ENCODE data around the gene DLGAP1.

The DLGAP1 gene

DNA sequence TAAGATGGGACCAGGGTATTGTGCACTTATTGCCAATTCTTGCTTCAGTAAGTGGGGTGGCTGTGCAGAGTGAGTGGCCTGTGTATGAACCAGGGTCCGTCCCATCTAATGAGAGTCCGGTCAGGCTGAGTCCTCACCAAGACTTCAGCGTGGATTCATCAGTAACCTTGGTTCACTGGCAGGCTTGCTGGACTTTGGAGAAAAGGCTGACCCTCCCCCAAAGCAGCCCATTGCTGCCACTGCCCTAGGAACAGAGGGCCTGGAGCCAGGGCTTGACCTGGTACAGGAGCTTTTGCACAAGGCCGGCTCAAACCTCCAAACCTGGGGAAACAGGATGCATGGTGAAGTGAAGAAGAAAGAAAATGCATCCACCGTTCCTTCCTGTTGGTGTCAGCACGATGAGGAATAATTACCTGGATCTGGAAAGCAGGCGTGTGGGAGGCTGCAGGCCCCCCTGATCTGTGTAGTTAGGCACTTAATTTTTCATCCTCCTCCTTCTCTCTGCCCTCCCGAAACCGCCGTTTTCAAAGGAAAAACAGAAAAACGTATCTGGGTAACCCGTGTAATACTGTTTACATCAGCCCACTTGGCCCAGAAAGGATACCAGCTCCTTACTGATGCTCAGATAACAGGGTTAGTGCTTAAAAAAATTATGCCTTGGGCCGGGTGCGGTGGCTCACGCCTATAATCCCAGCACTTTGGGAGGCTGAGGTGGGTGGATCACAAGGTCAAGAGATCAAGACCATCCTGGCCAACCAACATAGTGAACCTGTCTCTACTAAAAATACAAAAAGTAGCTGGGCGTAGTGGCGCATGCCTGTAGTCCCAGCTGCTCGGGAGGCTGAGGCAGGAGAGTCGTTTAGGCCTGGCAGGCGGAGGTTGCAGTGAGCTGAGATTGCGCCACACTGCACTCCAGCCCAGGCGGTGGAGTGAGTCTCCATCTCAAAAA, 857.4 kb downstream of the DLGAP1 start:
- ChIA-PET CTCF (interaction anchor here (0.6 to 5.3 kb wide), 5 partner anchors 12 to 275 kb away, joined by 3 to 65 read pairs (median 5); no protein-coding TSS in a partner anchor), POLR2A (no interaction called here)
- H3K4me3 ChIP-seq (ENCODE audit: low read depth, low read length): no peak overlapping the region

GRCh38 chr18:3596637-3597384, 858.3 kb downstream of the DLGAP1 start:
- no peak overlapping the region for H3K4me3 ChIP-seq (ENCODE audit: low read depth, low read length)

More for the DNA sequence above, 857.4 kb downstream of the DLGAP1 start:
- no peak for TF ChIP-seq ZNF202 (tag by site-specific recombination; IDR thresholded peaks at IDR 0.05; ENCODE audit: borderline replicate concordance)
- TF ChIP-seq, protein P1, sequence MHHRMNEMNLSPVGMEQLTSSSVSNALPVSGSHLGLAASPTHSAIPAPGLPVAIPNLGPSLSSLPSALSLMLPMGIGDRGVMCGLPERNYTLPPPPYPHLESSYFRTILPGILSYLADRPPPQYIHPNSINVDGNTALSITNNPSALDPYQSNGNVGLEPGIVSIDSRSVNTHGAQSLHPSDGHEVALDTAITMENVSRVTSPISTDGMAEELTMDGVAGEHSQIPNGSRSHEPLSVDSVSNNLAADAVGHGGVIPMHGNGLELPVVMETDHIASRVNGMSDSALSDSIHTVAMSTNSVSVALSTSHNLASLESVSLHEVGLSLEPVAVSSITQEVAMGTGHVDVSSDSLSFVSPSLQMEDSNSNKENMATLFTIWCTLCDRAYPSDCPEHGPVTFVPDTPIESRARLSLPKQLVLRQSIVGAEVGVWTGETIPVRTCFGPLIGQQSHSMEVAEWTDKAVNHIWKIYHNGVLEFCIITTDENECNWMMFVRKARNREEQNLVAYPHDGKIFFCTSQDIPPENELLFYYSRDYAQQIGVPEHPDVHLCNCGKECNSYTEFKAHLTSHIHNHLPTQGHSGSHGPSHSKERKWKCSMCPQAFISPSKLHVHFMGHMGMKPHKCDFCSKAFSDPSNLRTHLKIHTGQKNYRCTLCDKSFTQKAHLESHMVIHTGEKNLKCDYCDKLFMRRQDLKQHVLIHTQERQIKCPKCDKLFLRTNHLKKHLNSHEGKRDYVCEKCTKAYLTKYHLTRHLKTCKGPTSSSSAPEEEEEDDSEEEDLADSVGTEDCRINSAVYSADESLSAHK (tag by site-specific recombination; IDR thresholded peaks at IDR 0.05): 0 out of 2 replicates have a peak, but pooled peaks have one; percentile 16
- H3K4me1 ChIP-seq (ENCODE audit: control insufficient read depth, insufficient read depth, low read length): peaks cover 23% of the 10 kb centered on the region
- no peaks in the 10 kb centered on the region for H3K36me3 ChIP-seq (ENCODE audit: control insufficient read depth in 2 of 2, insufficient read depth in 1 of 2, low read length in 2 of 2)
- H3K27ac ChIP-seq (ENCODE audit: extremely low read depth, low read depth, low read length): no peak overlapping the region
- H3K9me3 ChIP-seq (ENCODE audit: control insufficient read depth, insufficient read depth, low read depth, low read length): no peaks in the 10 kb centered on the region

GRCh38 chr18:3596324-3596636, 858.8 kb downstream of the DLGAP1 start:
- ChIA-PET POLR2A (interaction anchor here (0.6 kb wide), 1 partner anchor 40 kb away, joined by 3 read pairs; no protein-coding TSS in a partner anchor), CTCF (interaction anchor here (0.7 to 5.3 kb wide), 8 partner anchors 10 to 1055 kb away, joined by 3 to 65 read pairs (median 6); no protein-coding TSS in a partner anchor)
- TF ChIP-seq MEIS1 (CRISPR knock-in tag; IDR thresholded peaks at IDR 0.05; ENCODE audit: borderline replicate concordance) (no peak), SCRT1 (tag by site-specific recombination; IDR thresholded peaks at IDR 0.05; ENCODE audit: borderline replicate concordance) (peak; percentile 88), ZNF555 (tag by site-specific recombination; conservative IDR thresholded peaks at IDR 0.05) (no peak), SCRT2 (tag by site-specific recombination; IDR thresholded peaks at IDR 0.05) (peak; percentile 88)
- no peaks in the 10 kb centered on the region for H3K9me3 ChIP-seq (ENCODE audit: control insufficient read depth, insufficient read depth, low read depth, low read length)
- H3K4me1 ChIP-seq (ENCODE audit: control insufficient read depth, insufficient read depth, low read length): peaks cover 23% of the 10 kb centered on the region
- no peak overlapping the region for H3K4me3 ChIP-seq (ENCODE audit: low read depth, low read length)
- no peaks in the 10 kb centered on the region for H3K36me3 ChIP-seq (ENCODE audit: control insufficient read depth in 2 of 2, insufficient read depth in 1 of 2, low read length in 2 of 2)
- H3K27ac ChIP-seq (ENCODE audit: extremely low read depth, low read depth, low read length): no peak overlapping the region; the same call in 1 of the 2 replicates

More at GRCh38 chr18:3596637-3597384, 858.3 kb downstream of the DLGAP1 start:
- H3K36me3 ChIP-seq (ENCODE audit: control insufficient read depth in 2 of 2, insufficient read depth in 1 of 2, low read length in 2 of 2): no peaks in the 10 kb centered on the region
- ChIA-PET POLR2A (interaction anchor here (0.6 kb wide), 1 partner anchor 40 kb away, joined by 3 read pairs; no protein-coding TSS in a partner anchor), CTCF (interaction anchor here (0.7 to 5.3 kb wide), 8 partner anchors 11 to 1056 kb away, joined by 3 to 65 read pairs (median 4); no protein-coding TSS in a partner anchor)
- no peaks in the 10 kb centered on the region for H3K9me3 ChIP-seq (ENCODE audit: control insufficient read depth, insufficient read depth, low read depth, low read length)
- H3K4me1 ChIP-seq (ENCODE audit: control insufficient read depth, insufficient read depth, low read length): peaks cover 23% of the 10 kb centered on the region
- TF ChIP-seq KLF16 (tag by site-specific recombination; IDR thresholded peaks at IDR 0.05): no peak
- TF ChIP-seq, protein P2, sequence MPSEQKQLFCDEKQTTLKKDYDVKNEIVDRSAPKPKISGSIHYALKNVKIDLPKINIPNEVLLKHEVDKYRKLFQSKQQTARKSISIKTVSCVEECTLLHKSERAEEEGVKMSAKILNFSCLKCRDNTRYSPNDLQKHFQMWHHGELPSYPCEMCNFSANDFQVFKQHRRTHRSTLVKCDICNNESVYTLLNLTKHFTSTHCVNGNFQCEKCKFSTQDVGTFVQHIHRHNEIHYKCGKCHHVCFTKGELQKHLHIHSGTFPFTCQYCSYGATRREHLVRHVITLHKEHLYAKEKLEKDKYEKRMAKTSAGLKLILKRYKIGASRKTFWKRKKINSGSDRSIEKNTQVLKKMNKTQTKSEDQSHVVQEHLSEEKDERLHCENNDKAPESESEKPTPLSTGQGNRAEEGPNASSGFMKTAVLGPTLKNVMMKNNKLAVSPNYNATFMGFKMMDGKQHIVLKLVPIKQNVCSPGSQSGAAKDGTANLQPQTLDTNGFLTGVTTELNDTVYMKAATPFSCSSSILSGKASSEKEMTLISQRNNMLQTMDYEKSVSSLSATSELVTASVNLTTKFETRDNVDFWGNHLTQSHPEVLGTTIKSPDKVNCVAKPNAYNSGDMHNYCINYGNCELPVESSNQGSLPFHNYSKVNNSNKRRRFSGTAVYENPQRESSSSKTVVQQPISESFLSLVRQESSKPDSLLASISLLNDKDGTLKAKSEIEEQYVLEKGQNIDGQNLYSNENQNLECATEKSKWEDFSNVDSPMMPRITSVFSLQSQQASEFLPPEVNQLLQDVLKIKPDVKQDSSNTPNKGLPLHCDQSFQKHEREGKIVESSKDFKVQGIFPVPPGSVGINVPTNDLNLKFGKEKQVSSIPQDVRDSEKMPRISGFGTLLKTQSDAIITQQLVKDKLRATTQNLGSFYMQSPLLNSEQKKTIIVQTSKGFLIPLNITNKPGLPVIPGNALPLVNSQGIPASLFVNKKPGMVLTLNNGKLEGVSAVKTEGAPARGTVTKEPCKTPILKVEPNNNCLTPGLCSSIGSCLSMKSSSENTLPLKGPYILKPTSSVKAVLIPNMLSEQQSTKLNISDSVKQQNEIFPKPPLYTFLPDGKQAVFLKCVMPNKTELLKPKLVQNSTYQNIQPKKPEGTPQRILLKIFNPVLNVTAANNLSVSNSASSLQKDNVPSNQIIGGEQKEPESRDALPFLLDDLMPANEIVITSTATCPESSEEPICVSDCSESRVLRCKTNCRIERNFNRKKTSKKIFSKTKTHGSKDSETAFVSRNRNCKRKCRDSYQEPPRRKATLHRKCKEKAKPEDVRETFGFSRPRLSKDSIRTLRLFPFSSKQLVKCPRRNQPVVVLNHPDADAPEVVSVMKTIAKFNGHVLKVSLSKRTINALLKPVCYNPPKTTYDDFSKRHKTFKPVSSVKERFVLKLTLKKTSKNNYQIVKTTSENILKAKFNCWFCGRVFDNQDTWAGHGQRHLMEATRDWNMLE (tag by site-specific recombination; conservative IDR thresholded peaks at IDR 0.05; ENCODE audit: low read depth): no peak
- TF ChIP-seq ZFHX2 (tag by site-specific recombination; conservative IDR thresholded peaks at IDR 0.05): peak; percentile 53; the same call in 1 of the 2 replicates
- no peak for TF ChIP-seq ZSCAN23 (tag by site-specific recombination; IDR thresholded peaks at IDR 0.05)
- H3K27ac ChIP-seq (ENCODE audit: extremely low read depth, low read depth, low read length): no peak overlapping the region
